HFFc6 (cell line): Measurements from ENCODE around the gene CREBRF. TPM values are rescaled to one million over a fixed set of nuclear protein-coding genes. Genes with fewer than 3 reads are reported as not detected.

Experiments
- DNase-seq: peaks from one replicate; pipeline ENCODE4 v3.0.0-alpha.2; 2018
- H3K27ac Mint-ChIP-seq: 2 replicates; pipeline ENCODE4 v1.8.0; 2020; ENCODE audit warnings: mild to moderate bottlenecking, mixed read lengths
- H3K27me3 Mint-ChIP-seq: 2 replicates; pipeline ENCODE4 v1.8.0; 2021; ENCODE audit warnings: mild to moderate bottlenecking, moderate library complexity, mixed read lengths; ENCODE audit not compliant: insufficient read depth
- H3K36me3 Mint-ChIP-seq: 2 replicates; pipeline ENCODE4 v1.8.0; 2021; ENCODE audit warnings: low read depth, mixed read lengths
- H3K4me1 Mint-ChIP-seq: 2 replicates; pipeline ENCODE4 v1.8.0; 2020; ENCODE audit warnings: low read depth, mixed read lengths
- H3K4me3 Mint-ChIP-seq: 2 replicates; pipeline ENCODE4 v1.8.0; 2020; ENCODE audit warnings: mild to moderate bottlenecking, moderate library complexity, mixed read lengths
- H3K9me3 Mint-ChIP-seq: 2 replicates; pipeline ENCODE4 v1.8.0; 2020; ENCODE audit warnings: mild to moderate bottlenecking, mixed read lengths
- CTCF ChIP-seq: fragments of 200-600 bp; sonication (generic); IDR thresholded peaks from 2 replicates; pipeline ENCODE4 v1.5.0; 2021; ENCODE audit warnings: antibody characterized with exemption, mild to moderate bottlenecking
- total RNA-seq, 6 experiments: library from RNA; stranded (reverse); fragmentation: NEBNext Ultra II Directional; extraction: Animal tissue kit (Norgen Biotek cat#: 25700); gene quantifications; 2 replicates in 1 of 6; 3 replicates in 5 of 6; pipeline ENCODE4 v1.2.3, GENCODE V29; 2021

The CREBRF gene
- total RNA-seq, 6 experiments from 2014 or later = 8.7 to 15.3 (median 10.7) TPM

- no peak for TF ChIP-seq CTCF
- 0 out of 2 replicates have a peak, but pooled peaks cover 2% of the 10 kb centered on the region for H3K27me3 Mint-ChIP-seq
- H3K36me3 Mint-ChIP-seq = no peaks in the 10 kb centered on the region
- no peak overlapping the region for H3K4me3 Mint-ChIP-seq
- no peak for DNase-seq
- H3K4me1 Mint-ChIP-seq = no peaks in the 10 kb centered on the region
- no peaks in the 10 kb centered on the region for H3K9me3 Mint-ChIP-seq
- no peak overlapping the region for H3K27ac Mint-ChIP-seq
Measured at GRCh38 chr5:173138707-173139106, 82.6 kb downstream of the CREBRF start.

- Mint-ChIP-seq H3K4me3 (no peak overlapping the region), H3K4me1 (no peaks in the 10 kb centered on the region), H3K27me3 (0 out of 2 replicates have a peak, but pooled peaks cover 2% of the 10 kb centered on the region), H3K9me3 (no peaks in the 10 kb centered on the region), H3K27ac (no peak overlapping the region), H3K36me3 (0 out of 2 replicates have a peak, but pooled peaks cover under 1% of the 10 kb centered on the region)
- no peak for DNase-seq
- no peak for TF ChIP-seq CTCF
Measured at GRCh38 chr5:173139631-173140030, 83.5 kb downstream of the CREBRF start.

GRCh38 chr5:173140769-173141168 is 84.6 kb downstream of the CREBRF start:
- Mint-ChIP-seq H3K4me1 (peaks cover 7% of the 10 kb centered on the region), H3K4me3 (no peak overlapping the region), H3K27ac (no peak overlapping the region), H3K27me3 (peaks cover 4% of the 10 kb centered on the region; the same call in 1 of the 2 replicates), H3K36me3 (0 out of 2 replicates have a peak, but pooled peaks cover 5% of the 10 kb centered on the region), H3K9me3 (no peaks in the 10 kb centered on the region)
- no peak for DNase-seq
- TF ChIP-seq CTCF = no peak

GRCh38 chr5:173143567-173143966 is 87.4 kb downstream of the CREBRF start:
- Mint-ChIP-seq H3K36me3 (peaks cover 7% of the 10 kb centered on the region), H3K4me3 (no peak overlapping the region), H3K4me1 (peaks cover 14% of the 10 kb centered on the region), H3K27me3 (peaks cover 4% of the 10 kb centered on the region; the same call in 1 of the 2 replicates), H3K27ac (peak overlapping the region; percentile 96; the same call in 1 of the 2 replicates), H3K9me3 (no peaks in the 10 kb centered on the region)
- TF ChIP-seq CTCF = no peak
- no peak for DNase-seq

- H3K9me3 Mint-ChIP-seq = no peaks in the 10 kb centered on the region
- peak; percentile 92 for TF ChIP-seq CTCF
- H3K36me3 Mint-ChIP-seq = peaks cover 16% of the 10 kb centered on the region
- H3K27ac Mint-ChIP-seq = peak within 1 kb of the TSS; percentile 96
- H3K4me3 Mint-ChIP-seq = peak within 1 kb of the TSS; percentile 97
- H3K27me3 Mint-ChIP-seq = peaks cover 4% of the 10 kb centered on the region; the same call in 1 of the 2 replicates
- DNase-seq = peak; percentile 88
- H3K4me1 Mint-ChIP-seq = peaks cover 14% of the 10 kb centered on the region
Measured at GRCh38 chr5:173144200-173145176, 88.3 kb downstream of the CREBRF start, which contains the start of gene BNIP1. Gene BNIP1 (plus strand): TSS chr5:173144531. CDS start chr5:173144546, 15 bp downstream.
